HG02763 (cell line): ENCODE data around the gene ZNF445.
"Not testable (repeated sequence)": the region's sequence is repeated elsewhere in the genome, so short reads cannot be mapped to it uniquely, and the experiment has no call there.

Experiments used
- ATAC-seq: cut with Tn5 transposase; IDR thresholded peaks from one replicate; pipeline ENCODE4 v1.9.1; 2021; ENCODE audit warnings: mild to moderate bottlenecking, moderate library complexity; ENCODE audit not compliant: unreplicated experiment

ZNF445 gene

GRCh38 chr3:44476963-44477311 is 533 bp downstream of the ZNF445 start:
- ATAC-seq: no peak

GRCh38 chr3:44476181-44476611 is 1.3 kb downstream of the ZNF445 start:
- ATAC-seq: no peak

- not testable (repeated sequence) for ATAC-seq
Observed at GRCh38 chr3:44474886-44475285, 2.6 kb downstream of the ZNF445 start.

GRCh38 chr3:44470430-44470829 is 7.0 kb downstream of the ZNF445 start:
- no peak for ATAC-seq

GRCh38 chr3:44469914-44470313 is 7.6 kb downstream of the ZNF445 start:
- ATAC-seq: no peak

- no peak for ATAC-seq
Observed at GRCh38 chr3:44468572-44469520, 8.6 kb downstream of the ZNF445 start.

GRCh38 chr3:44468099-44468537 is 9.4 kb downstream of the ZNF445 start:
- not testable (repeated sequence) for ATAC-seq

- no peak for ATAC-seq
Observed at GRCh38 chr3:44467241-44467640, 10.2 kb downstream of the ZNF445 start.

- ATAC-seq: not testable (repeated sequence)
Observed at GRCh38 chr3:44464920-44465319, 12.6 kb downstream of the ZNF445 start.

GRCh38 chr3:44464509-44464908 is 13.0 kb downstream of the ZNF445 start:
- no peak for ATAC-seq

GRCh38 chr3:44460050-44460449 is 17.4 kb downstream of the ZNF445 start:
- ATAC-seq: not testable (repeated sequence)

GRCh38 chr3:44455318-44455717 is 22.2 kb downstream of the ZNF445 start:
- ATAC-seq: no peak

GRCh38 chr3:44454258-44454657 is 23.2 kb downstream of the ZNF445 start:
- no peak for ATAC-seq

- no peak for ATAC-seq
Observed at GRCh38 chr3:44451441-44451840, 26.0 kb downstream of the ZNF445 start.

- ATAC-seq: no peak
Observed at GRCh38 chr3:44446929-44447328, 30.5 kb downstream of the ZNF445 start.

- ATAC-seq: no peak
Observed at GRCh38 chr3:44445786-44446185, 31.7 kb downstream of the ZNF445 start.

- no peak for ATAC-seq
Observed at GRCh38 chr3:44444896-44445691, 32.4 kb downstream of the ZNF445 start.

GRCh38 chr3:44444437-44444836 is 33.0 kb downstream of the ZNF445 start:
- ATAC-seq: no peak

GRCh38 chr3:44442596-44443309 is 34.7 kb downstream of the ZNF445 start:
- no peak for ATAC-seq

- ATAC-seq: peak; percentile 86
Observed at GRCh38 chr3:44439499-44440295, 37.8 kb downstream of the ZNF445 start.
